Stimulated activated naive CD8-positive, alpha-beta T cell treated with anti-CD3 and anti-CD28 coated beads, Interleukin-15, Interleukin-2, amounts not matched to agents 100 ng/mL and 50 ng/mL, for 24 hours (primary cell): ENCODE measurements around the gene METTL27.
"Not testable (repeated sequence)": the region's sequence is repeated elsewhere in the genome, so short reads cannot be mapped to it uniquely, and the experiment has no call there.

Experiments
- H3K27ac Mint-ChIP-seq: one replicate; pipeline ENCODE4 v1.8.0; 2021; ENCODE audit warnings: mild to moderate bottlenecking, mixed read lengths
- H3K27me3 Mint-ChIP-seq: one replicate; pipeline ENCODE4 v1.8.0; 2021; ENCODE audit warnings: mixed read lengths
- H3K36me3 Mint-ChIP-seq: one replicate; pipeline ENCODE4 v1.8.0; 2021; ENCODE audit warnings: low read depth, mixed read lengths
- H3K4me1 Mint-ChIP-seq: one replicate; pipeline ENCODE4 v1.8.0; 2021; ENCODE audit warnings: low read depth, mixed read lengths
- H3K4me3 Mint-ChIP-seq: one replicate; pipeline ENCODE4 v1.8.0; 2021; ENCODE audit warnings: mild to moderate bottlenecking, mixed read lengths
- H3K9me3 Mint-ChIP-seq: one replicate; pipeline ENCODE4 v1.8.0; 2021; ENCODE audit warnings: mixed read lengths

The METTL27 gene

GRCh38 chr7:73842067-73842976 lies at the start of gene METTL27:
TSS of gene METTL27 (minus strand) at chr7:73842516. CDS start at chr7:73842140, 376 bp downstream.
- Mint-ChIP-seq H3K4me3 (peak within 1 kb of the TSS; percentile 76), H3K27me3 (no peaks in the 10 kb centered on the region), H3K4me1 (peaks cover 23% of the 10 kb centered on the region), H3K9me3 (no peaks in the 10 kb centered on the region), H3K27ac (no peak within 1 kb of the TSS), H3K36me3 (no peaks in the 10 kb centered on the region)

DNA sequence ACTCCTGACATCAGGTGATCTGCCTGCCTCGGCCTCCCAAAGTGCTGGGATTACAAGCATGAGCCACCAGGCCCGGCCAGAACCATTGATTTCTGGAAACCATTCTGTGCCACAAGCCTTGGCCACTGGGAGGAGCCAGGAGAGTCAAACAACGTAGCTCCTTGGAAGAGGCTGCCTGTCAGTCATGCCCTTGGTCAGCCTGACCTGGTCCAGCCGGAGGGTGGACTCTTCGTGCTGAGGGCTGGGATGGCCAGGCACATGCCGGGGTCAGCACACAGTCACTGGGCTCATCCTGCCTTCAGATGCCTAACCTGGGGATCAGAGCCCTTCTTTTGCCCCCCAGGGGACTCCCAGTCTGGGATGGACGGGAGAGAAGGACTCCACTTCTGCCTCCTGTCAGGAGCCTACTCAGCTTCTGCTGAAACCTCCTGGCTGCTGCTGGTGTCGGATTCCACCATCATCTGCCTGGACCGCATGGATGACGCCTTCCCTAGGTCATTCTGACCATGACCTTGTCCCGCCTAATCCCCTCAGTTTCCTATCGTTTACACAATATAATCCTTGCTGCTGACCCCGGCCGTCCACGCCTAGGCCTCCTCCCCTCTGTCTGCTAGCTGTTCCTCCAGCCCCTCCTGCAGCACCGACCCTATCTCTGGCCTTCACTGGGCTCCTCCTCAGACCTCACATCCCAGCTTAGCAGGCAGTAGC lies 49.0 kb upstream of the METTL27 start:
- Mint-ChIP-seq H3K9me3 (peaks cover 3% of the 10 kb centered on the region), H3K4me1 (peaks cover 15% of the 10 kb centered on the region), H3K4me3 (no peak overlapping the region), H3K27ac (no peak overlapping the region), H3K27me3 (peaks cover 17% of the 10 kb centered on the region), H3K36me3 (no peaks in the 10 kb centered on the region)

DNA sequence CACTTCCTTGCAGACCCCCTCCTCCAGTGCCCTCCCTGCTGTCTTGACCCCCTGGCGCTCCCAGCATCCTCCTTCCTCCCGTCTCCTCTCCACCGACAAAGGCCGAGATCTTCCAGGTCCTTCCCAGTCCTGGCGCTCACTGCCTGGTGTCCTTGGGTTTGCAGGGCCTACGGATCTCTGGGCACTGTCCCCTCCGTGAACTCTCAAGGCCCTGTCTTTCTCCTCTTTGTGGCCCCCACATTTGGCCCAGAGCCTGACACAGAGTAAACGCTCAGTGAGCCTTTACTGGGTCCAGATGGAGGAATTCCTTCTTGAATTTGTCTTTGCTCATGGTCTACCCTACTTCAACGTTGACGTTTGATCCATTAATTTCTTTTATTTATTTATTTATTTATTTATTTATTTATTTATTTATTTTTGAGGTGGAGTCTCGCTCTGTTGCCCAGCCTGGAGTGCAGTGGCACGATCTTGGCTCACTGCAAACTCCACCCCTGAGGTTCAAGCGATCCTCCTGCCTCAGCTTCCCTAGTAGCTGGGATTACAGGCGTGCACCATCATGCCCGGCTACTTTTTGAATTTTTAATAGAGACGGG lies 48.3 kb upstream of the METTL27 start:
- H3K36me3 Mint-ChIP-seq: no peaks in the 10 kb centered on the region
- peaks cover 15% of the 10 kb centered on the region for H3K4me1 Mint-ChIP-seq
- H3K27ac Mint-ChIP-seq: peak overlapping the region; percentile 31
- H3K9me3 Mint-ChIP-seq: no peaks in the 10 kb centered on the region
- peaks cover 20% of the 10 kb centered on the region for H3K27me3 Mint-ChIP-seq
- no peak overlapping the region for H3K4me3 Mint-ChIP-seq

GRCh38 chr7:73888959-73889358 lies 46.6 kb upstream of the METTL27 start:
- Mint-ChIP-seq H3K4me3 (no peak overlapping the region), H3K9me3 (no peaks in the 10 kb centered on the region), H3K27ac (peak overlapping the region; percentile 34), H3K4me1 (peaks cover 15% of the 10 kb centered on the region), H3K36me3 (no peaks in the 10 kb centered on the region), H3K27me3 (peaks cover 20% of the 10 kb centered on the region)

DNA sequence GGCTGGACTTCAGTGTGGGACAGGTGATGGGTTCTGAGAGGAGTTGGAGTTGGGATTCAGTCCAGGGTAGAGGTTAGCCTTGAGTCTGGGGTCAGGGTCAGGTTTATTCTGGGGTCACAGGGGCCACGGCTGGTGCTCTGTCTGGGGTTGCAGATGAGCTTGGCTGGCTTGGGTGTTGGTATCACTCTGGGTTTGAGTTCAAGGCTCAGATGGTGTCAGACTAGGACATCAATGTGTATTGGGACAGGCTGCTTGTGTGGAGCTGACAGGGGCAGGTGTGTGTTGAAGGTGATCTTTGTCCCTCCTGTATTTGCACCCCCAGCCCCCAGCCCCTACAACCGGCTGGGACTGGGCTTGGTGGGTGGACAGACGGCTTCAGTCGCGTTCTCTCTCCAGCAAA lies 45.4 kb upstream of the METTL27 start:
- H3K9me3 Mint-ChIP-seq: no peaks in the 10 kb centered on the region
- H3K36me3 Mint-ChIP-seq: no peaks in the 10 kb centered on the region
- H3K27me3 Mint-ChIP-seq: peaks cover 20% of the 10 kb centered on the region
- no peak overlapping the region for H3K27ac Mint-ChIP-seq
- H3K4me1 Mint-ChIP-seq: peaks cover 15% of the 10 kb centered on the region
- H3K4me3 Mint-ChIP-seq: no peak overlapping the region

DNA sequence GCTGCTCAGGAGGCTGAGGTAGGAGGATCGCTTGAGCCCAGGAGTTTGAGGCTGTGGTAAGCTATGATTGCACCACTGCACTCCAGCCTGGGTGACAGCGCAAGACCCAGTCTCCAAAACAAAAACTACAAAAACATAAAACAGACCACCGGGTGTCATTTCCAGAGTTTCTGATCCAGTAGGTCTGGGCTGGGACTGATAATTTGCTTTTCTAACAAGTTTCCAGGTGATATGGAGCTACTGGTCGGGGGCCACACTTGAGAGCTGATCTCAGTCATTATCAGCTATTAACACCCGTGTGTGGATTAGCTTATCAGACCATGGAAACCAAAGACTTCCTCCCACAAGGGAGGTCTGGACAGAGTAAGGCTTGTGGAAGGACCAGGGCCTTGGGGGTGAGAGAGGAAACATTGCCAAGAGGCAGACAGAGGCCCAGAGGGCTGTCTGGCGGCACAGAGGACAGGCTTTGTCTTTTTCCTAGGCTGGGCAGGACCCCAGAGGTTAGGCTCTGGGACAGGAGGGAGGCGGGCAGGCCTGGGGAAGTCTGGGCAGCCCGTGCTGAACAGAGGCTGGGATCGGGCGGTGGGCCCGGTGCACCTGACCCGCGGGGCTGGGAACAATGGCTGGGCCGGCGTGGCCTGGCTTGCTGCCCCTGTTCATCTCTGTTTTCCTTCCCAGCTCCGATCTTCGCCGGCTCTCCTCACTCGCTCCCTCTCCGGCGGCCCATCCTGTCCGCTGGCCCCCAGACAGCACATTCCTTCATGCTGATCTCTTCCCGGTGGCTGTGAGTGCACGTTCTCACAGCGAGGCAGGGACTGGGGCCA lies 43.9 kb upstream of the METTL27 start:
- Mint-ChIP-seq H3K4me3 (no peak overlapping the region), H3K4me1 (peaks cover 15% of the 10 kb centered on the region), H3K36me3 (no peaks in the 10 kb centered on the region), H3K27me3 (peaks cover 20% of the 10 kb centered on the region), H3K27ac (no peak overlapping the region), H3K9me3 (no peaks in the 10 kb centered on the region)

DNA sequence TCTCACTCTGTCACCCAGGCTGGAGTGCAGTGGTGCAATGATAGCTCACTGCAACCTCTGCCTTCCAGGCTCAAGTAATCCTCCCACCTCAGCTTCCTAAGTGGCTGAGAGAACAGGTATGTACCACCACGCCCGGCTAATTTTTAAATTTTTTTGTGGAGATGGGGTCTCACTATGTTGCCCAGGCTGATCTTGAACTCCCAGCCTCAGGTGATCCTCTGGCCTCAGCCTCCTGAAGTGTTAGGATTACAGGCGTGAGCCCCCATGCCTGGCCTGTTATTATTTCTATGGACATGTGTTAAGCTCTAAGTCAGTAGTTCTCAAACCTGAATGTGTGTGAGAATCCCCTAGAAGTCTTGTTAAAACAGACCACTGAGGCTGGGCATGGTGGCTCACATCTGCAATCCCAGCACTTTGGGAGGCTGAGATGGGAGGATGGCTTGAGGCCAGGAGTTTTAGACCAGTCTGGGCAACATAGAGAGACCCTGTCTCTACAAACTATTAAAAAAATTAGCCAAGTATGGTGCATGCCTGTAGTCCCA lies 43.2 kb upstream of the METTL27 start:
- Mint-ChIP-seq H3K9me3 (no peaks in the 10 kb centered on the region), H3K4me3 (no peak overlapping the region), H3K27me3 (peaks cover 21% of the 10 kb centered on the region), H3K36me3 (no peaks in the 10 kb centered on the region), H3K27ac (no peak overlapping the region), H3K4me1 (peaks cover 14% of the 10 kb centered on the region)

- peaks cover 26% of the 10 kb centered on the region for H3K27me3 Mint-ChIP-seq
- not testable (repeated sequence) for H3K27ac Mint-ChIP-seq, H3K4me3 Mint-ChIP-seq
These were observed 42.6 kb upstream of the METTL27 start for GRCh38 chr7:73884867-73885422.

GRCh38 chr7:73882047-73882402 lies 39.7 kb upstream of the METTL27 start:
- Mint-ChIP-seq H3K9me3 (no peaks in the 10 kb centered on the region), H3K4me3 (no peak overlapping the region), H3K27me3 (peaks cover 16% of the 10 kb centered on the region), H3K27ac (no peak overlapping the region), H3K36me3 (no peaks in the 10 kb centered on the region), H3K4me1 (no peaks in the 10 kb centered on the region)

More at GRCh38 chr7:73884867-73885422, 42.6 kb upstream of the METTL27 start:
- H3K9me3 Mint-ChIP-seq, H3K36me3 Mint-ChIP-seq, H3K4me1 Mint-ChIP-seq: not testable (repeated sequence)

- no peaks in the 10 kb centered on the region for H3K36me3 Mint-ChIP-seq
- no peaks in the 10 kb centered on the region for H3K4me1 Mint-ChIP-seq
- no peak overlapping the region for H3K4me3 Mint-ChIP-seq
- no peak overlapping the region for H3K27ac Mint-ChIP-seq
- peaks cover 13% of the 10 kb centered on the region for H3K27me3 Mint-ChIP-seq
- no peaks in the 10 kb centered on the region for H3K9me3 Mint-ChIP-seq
These were observed 39.2 kb upstream of the METTL27 start for GRCh38 chr7:73881352-73882046.

- Mint-ChIP-seq H3K36me3 (no peaks in the 10 kb centered on the region), H3K27ac (no peak overlapping the region), H3K4me3 (no peak overlapping the region), H3K27me3 (peaks cover 9% of the 10 kb centered on the region), H3K9me3 (no peaks in the 10 kb centered on the region), H3K4me1 (no peaks in the 10 kb centered on the region)
These were observed 38.5 kb upstream of the METTL27 start for GRCh38 chr7:73880755-73881328.

- Mint-ChIP-seq H3K4me1 (no peaks in the 10 kb centered on the region), H3K36me3 (no peaks in the 10 kb centered on the region), H3K9me3 (no peaks in the 10 kb centered on the region), H3K4me3 (no peak overlapping the region), H3K27ac (no peak overlapping the region), H3K27me3 (peaks cover 9% of the 10 kb centered on the region)
These were observed 37.8 kb upstream of the METTL27 start for GRCh38 chr7:73879977-73880681.

DNA sequence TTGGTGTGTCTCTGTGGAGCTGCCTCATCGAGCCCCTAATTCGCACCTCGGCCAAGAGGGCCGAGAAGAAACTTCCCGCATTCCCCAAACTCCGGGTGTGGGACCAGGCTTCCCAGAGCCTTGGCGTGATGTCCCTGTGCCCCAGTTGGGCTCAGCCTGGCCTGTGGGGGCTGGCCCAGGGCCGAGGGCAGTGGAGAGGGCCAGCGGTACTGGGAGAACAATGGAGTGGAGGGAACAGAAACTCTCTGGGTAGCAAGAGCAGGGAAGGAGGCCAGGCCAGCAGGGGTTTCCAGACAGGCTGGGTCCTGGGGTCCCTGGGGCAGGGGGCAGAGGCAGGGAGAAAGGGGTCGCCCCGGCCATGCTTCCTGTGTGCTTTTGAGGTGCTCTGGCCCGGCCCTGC lies 34.7 kb upstream of the METTL27 start:
- no peaks in the 10 kb centered on the region for H3K36me3 Mint-ChIP-seq
- no peaks in the 10 kb centered on the region for H3K9me3 Mint-ChIP-seq
- H3K27me3 Mint-ChIP-seq: peaks cover 9% of the 10 kb centered on the region
- no peak overlapping the region for H3K4me3 Mint-ChIP-seq
- no peak overlapping the region for H3K27ac Mint-ChIP-seq
- H3K4me1 Mint-ChIP-seq: no peaks in the 10 kb centered on the region
